Endothelial cell of umbilical vein (primary cell): Measurements from ENCODE around the gene PTPRCAP. TPM values are rescaled to one million over a fixed set of nuclear protein-coding genes. Genes with fewer than 3 reads are reported as not detected.

ENCODE experiments used
- BruUV-seq: library from RNA; stranded (reverse); fragments of 400-500 nt; replicated peaks from 2 replicates; lab custom pipeline; 2021; lab: Mats Ljungman, UMichigan
- CTCF ChIA-PET: fragments of 300-600, 350-600 bp; sonication (Branson Sonifier 250); formaldehyde crosslinking; loops from one replicate; lab custom pipeline; 2021; ENCODE audit warnings: antibody characterized with exemption, inconsistent platforms; lab: Charles Lee
- POLR2A ChIA-PET: fragments of 300-600, 350-600 bp; sonication (Branson Sonifier 250); formaldehyde crosslinking; loops from one replicate; lab custom pipeline; 2021; ENCODE audit warnings: antibody characterized with exemption, inconsistent platforms; lab: Charles Lee
- DNase-seq: peaks from one replicate; pipeline ENCODE4 v3.0.0-alpha.2; 2011; ENCODE audit warnings: low read depth, low spot score
- FAIRE-seq: peaks from 2 replicates; lab custom pipeline; 2011; peaks lifted over from hg19 to GRCh38; lab: Jason Lieb, UNC
- H2AFZ ChIP-seq: 2 replicates; pipeline ENCODE4 v1.6.0; 2012; ENCODE audit warnings: low read depth, low read length, control low read depth, inconsistent platforms
- H3K27ac ChIP-seq: 2 replicates; pipeline ENCODE4 v1.5.1; 2011; ENCODE audit warnings: low read depth, mild to moderate bottlenecking, control low read depth, low read length, moderate library complexity; ENCODE audit not compliant: insufficient read depth
- H3K27me3 ChIP-seq, 2 experiments: 2 replicates each; pipeline versions ENCODE4 v1.6.0 to v1.6.1; 2011; ENCODE audit warnings: low read length in 2 of 2, mixed read lengths in 1 of 2; ENCODE audit not compliant: control insufficient read depth in 2 of 2, insufficient read depth in 2 of 2
- H3K36me3 ChIP-seq, 2 experiments: 2 replicates in 1 of 2; 3 replicates in 1 of 2; pipeline ENCODE4 v1.5.1; 2011; ENCODE audit warnings: low read length in 2 of 2, mild to moderate bottlenecking in 1 of 2, moderate library complexity in 1 of 2; ENCODE audit not compliant: control insufficient read depth in 2 of 2, insufficient read depth in 2 of 2; ENCODE audit errors: extremely low read depth in 1 of 2
- H3K4me1 ChIP-seq: 3 replicates; pipeline ENCODE4 v1.5.1; 2011; ENCODE audit warnings: mild to moderate bottlenecking, low read length; ENCODE audit not compliant: control insufficient read depth, insufficient read depth; ENCODE audit errors: extremely low read depth
- H3K4me2 ChIP-seq: 2 replicates; pipeline ENCODE4 v1.6.1; 2011; ENCODE audit warnings: low read length, control low read depth, mixed read lengths; ENCODE audit not compliant: insufficient read depth
- H3K4me3 ChIP-seq, 3 experiments: fragments of 200-600 bp in 1 of 3; sonication (generic), shearing (Covaris generic) in 1 of 3; replicated peaks in 1 of 3; 2 replicates each; pipeline ENCODE4 v1.5.1; 2011 to 2016; ENCODE audit warnings: control low read depth in 3 of 3, low read length in 3 of 3, mild to moderate bottlenecking in 2 of 3, inconsistent platforms in 1 of 3, low read depth in 1 of 3, moderate library complexity in 1 of 3; ENCODE audit not compliant: insufficient read depth in 1 of 3
- H3K79me2 ChIP-seq: 2 replicates; pipeline ENCODE4 v1.6.0; 2012; ENCODE audit warnings: low read length, inconsistent platforms; ENCODE audit not compliant: control insufficient read depth, insufficient read depth
- H3K9ac ChIP-seq: replicated peaks from 2 replicates; pipeline ENCODE3; 2011; ENCODE audit warnings: low read length, control low read depth; ENCODE audit not compliant: insufficient read depth; ENCODE audit errors: extremely low read depth
- H3K9me1 ChIP-seq: replicated peaks from 3 replicates; pipeline ENCODE4 v1.6.0; 2011; ENCODE audit warnings: mild to moderate bottlenecking, low read length; ENCODE audit not compliant: control insufficient read depth, insufficient read depth; ENCODE audit errors: extremely low read depth
- H3K9me3 ChIP-seq: replicated peaks from 2 replicates; pipeline ENCODE4 v1.5.1; 2012; ENCODE audit warnings: low read length, inconsistent platforms; ENCODE audit not compliant: control insufficient read depth, insufficient read depth
- H4K20me1 ChIP-seq: replicated peaks from 2 replicates; pipeline ENCODE3; 2011; ENCODE audit warnings: mild to moderate bottlenecking, low read length; ENCODE audit not compliant: control insufficient read depth, insufficient read depth; ENCODE audit errors: extremely low read depth
- EZH2 ChIP-seq: IDR thresholded peaks from 2 replicates; pipeline ENCODE4 v1.6.1; 2012; ENCODE audit warnings: borderline replicate concordance, low read depth, mild to moderate bottlenecking, moderate library complexity, low read length, inconsistent platforms; ENCODE audit not compliant: severe bottlenecking
- FOS ChIP-seq: IDR thresholded peaks from 2 replicates; pipeline ENCODE4 v1.6.1; 2011; ENCODE audit warnings: mild to moderate bottlenecking, low read length, moderate library complexity, borderline replicate concordance; ENCODE audit not compliant: insufficient read depth
- GATA2 ChIP-seq: IDR thresholded peaks from 2 replicates; pipeline ENCODE4 v1.7.0; 2011; ENCODE audit warnings: low read depth, mild to moderate bottlenecking, moderate library complexity, mixed read lengths, low read length; ENCODE audit not compliant: insufficient read length, insufficient read depth
- JUN ChIP-seq: IDR thresholded peaks from 2 replicates; pipeline ENCODE4 v1.6.1; 2011; ENCODE audit warnings: borderline replicate concordance, low read depth; ENCODE audit not compliant: insufficient read length, insufficient read depth
- MYC ChIP-seq: IDR thresholded peaks from one replicate; pipeline ENCODE4 v1.6.1; 2011; ENCODE audit warnings: mild to moderate bottlenecking, low read depth, low read length
- POLR2A ChIP-seq: IDR thresholded peaks from 2 replicates; pipeline ENCODE4 v1.6.1; 2012; ENCODE audit warnings: low read depth, mild to moderate bottlenecking, control low read depth, low read length
- POLR2AphosphoS5 ChIP-seq: IDR thresholded peaks from 2 replicates; pipeline ENCODE4 v1.6.1; 2012; ENCODE audit warnings: low read depth, mild to moderate bottlenecking, control low read depth, low read length, moderate library complexity; ENCODE audit not compliant: insufficient read depth
- dilution Hi-C: fragments of 300-500 bp; cut with MboI; formaldehyde crosslinking; loops from one replicate; pipeline ENCODE4 v1.15.0; 2019; ENCODE audit warnings: low sequenced_read_pairs; ENCODE audit not compliant: extremely low pct_ligation_motif_present
- intact Hi-C: fragments of 100-400 bp; cut with micrococcal nuclease; formaldehyde crosslinking; loops from one replicate; pipeline ENCODE4 v1.10.0; 2022
- polyA plus RNA-seq, 4 experiments: library from polyadenylated mRNA; depleted of rRNA in 3 of 4; stranded (reverse) in 3 of 4; unstranded in 1 of 4; fragments of >200 nt; gene quantifications; 2 replicates each; pipeline versions ENCODE4 v1.2.1 to v1.2.3, GENCODE V29; 2011 to 2012; ENCODE audit warnings: missing spikeins in 1 of 4
- total RNA-seq: library from RNA; stranded (reverse); gene quantifications from 2 replicates; pipeline ENCODE4 v1.2.3, GENCODE V29; 2021
- TF ChIP-seq, protein P1 (sequence below), 2 donors: IDR thresholded peaks; 1 replicate in 1 of 2; 2 replicates in 1 of 2; pipeline ENCODE4 v1.5.1; 2011; ENCODE audit warnings: low read length in 2 of 2, mild to moderate bottlenecking in 2 of 2, moderate library complexity in 2 of 2, control low read depth in 1 of 2, inconsistent platforms in 1 of 2, low read depth in 1 of 2; ENCODE audit not compliant: insufficient read depth in 1 of 2; ENCODE audit errors: extremely low read depth in 1 of 2
- TF ChIP-seq, protein P2 (sequence below): IDR thresholded peaks from 2 replicates; pipeline ENCODE4 v1.6.1; 2011; ENCODE audit not compliant: insufficient read depth, insufficient read length

Gene PTPRCAP
- total and polyA plus RNA-seq, 2 donors (not counting 3 experiments of a cell fraction or from before 2014, with no cell fraction given): 3.6 TPM; not detected in 1

DNA sequence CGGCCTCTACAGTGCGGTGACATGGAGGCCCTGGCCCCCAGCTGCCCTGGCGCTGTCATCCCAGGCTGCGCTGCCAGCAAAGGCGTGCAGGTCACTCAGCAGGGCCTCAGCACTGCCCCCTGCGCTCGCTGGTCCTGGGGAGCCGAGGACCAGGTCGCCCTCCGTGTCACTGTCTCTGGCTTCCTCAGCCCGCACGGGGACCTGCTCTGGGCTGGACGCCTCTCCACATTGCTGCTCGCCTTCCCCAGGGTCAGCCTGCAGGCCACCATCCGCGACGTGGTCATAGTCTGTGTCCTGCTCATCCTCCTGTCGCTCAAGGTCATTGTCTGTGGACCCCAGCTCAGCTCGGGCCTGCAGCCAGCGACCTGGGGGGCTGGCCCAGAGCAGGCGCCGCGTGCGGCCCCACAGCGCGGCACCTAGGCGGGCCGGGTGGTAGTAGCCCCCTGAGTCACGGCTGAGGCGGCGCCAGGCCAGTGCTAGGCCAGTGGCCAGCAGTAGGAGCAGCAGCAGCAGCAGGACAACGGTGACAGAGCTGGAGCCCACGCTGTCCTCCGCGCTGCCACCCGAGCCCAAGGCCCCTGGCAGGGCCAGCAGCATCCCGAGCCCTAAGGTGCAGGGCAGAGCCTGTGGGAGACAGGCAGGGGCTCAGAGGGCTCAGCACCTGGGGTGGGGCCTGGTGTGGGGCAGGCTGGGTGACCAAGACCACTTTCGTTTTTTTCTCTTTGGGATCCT, 1.6 kb downstream of the PTPRCAP start:
- Histone ChIP-seq H3K4me1 (no peaks in the 10 kb centered on the region), H3K27me3 (no peaks in the 10 kb centered on the region), H4K20me1 (no peaks in the 10 kb centered on the region), H2AFZ (no peak overlapping the region), H3K9me1 (no peaks in the 10 kb centered on the region), H3K4me2 (no peak overlapping the region), H3K79me2 (no peaks in the 10 kb centered on the region), H3K36me3 (peaks cover 0 to 43% of the 10 kb centered on the region in 2 experiments), H3K27ac (no peak overlapping the region), H3K9me3 (no peaks in the 10 kb centered on the region), H3K9ac (no peak overlapping the region), H3K4me3 (no peak overlapping the region)
- dilution Hi-C loops: no loop called here
- ChIA-PET POLR2A (interaction anchor here (0.6 kb wide), 1 partner anchor 25 kb away, joined by 6 read pairs; no protein-coding TSS in a partner anchor), CTCF (no interaction called here)
- no peak for FAIRE-seq
- TF ChIP-seq POLR2AphosphoS5 (no peak), JUN (no peak), EZH2 (no peak), MYC (no peak), POLR2A (no peak), FOS (no peak), GATA2 (no peak)
- TF ChIP-seq, protein P1, sequence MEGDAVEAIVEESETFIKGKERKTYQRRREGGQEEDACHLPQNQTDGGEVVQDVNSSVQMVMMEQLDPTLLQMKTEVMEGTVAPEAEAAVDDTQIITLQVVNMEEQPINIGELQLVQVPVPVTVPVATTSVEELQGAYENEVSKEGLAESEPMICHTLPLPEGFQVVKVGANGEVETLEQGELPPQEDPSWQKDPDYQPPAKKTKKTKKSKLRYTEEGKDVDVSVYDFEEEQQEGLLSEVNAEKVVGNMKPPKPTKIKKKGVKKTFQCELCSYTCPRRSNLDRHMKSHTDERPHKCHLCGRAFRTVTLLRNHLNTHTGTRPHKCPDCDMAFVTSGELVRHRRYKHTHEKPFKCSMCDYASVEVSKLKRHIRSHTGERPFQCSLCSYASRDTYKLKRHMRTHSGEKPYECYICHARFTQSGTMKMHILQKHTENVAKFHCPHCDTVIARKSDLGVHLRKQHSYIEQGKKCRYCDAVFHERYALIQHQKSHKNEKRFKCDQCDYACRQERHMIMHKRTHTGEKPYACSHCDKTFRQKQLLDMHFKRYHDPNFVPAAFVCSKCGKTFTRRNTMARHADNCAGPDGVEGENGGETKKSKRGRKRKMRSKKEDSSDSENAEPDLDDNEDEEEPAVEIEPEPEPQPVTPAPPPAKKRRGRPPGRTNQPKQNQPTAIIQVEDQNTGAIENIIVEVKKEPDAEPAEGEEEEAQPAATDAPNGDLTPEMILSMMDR (IDR thresholded peaks at IDR 0.05; ENCODE audit: extremely low read depth in 1 of 2, insufficient read depth in 1 of 2, low read depth in 1 of 2, low read length in 2 of 2): no peak
- TF ChIP-seq, protein P2, sequence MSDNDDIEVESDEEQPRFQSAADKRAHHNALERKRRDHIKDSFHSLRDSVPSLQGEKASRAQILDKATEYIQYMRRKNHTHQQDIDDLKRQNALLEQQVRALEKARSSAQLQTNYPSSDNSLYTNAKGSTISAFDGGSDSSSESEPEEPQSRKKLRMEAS: no peak
- intact Hi-C loops: loop anchor here (1.0 kb wide), 1 partner anchor 34 kb away; no protein-coding TSS in a partner anchor
- no peak for DNase-seq
- BruUV-seq: no TSS peak
